CD4-positive, CD25-positive, alpha-beta regulatory T cell (primary cell): ENCODE data around the gene KCNA5. TPM values are rescaled to one million over a fixed set of nuclear protein-coding genes. Genes with fewer than 3 reads are reported as not detected.

Experiments used
- ATAC-seq, 2 donors: fragments of 150-1000 bp; cut with Tn5 transposase; one replicate each; pipeline ENCODE4 v1.10.0; 2021; ENCODE audit warnings: low read depth in 2 of 2, moderate number of reproducible peaks in 2 of 2, moderate library complexity in 1 of 2
- DNase-seq, 3 donors: peaks; one replicate each; pipeline versions ENCODE4 v3.0.0 to v3.0.0-alpha.2; 2012 to 2022; ENCODE audit warnings: mixed read lengths in 1 of 3
- H3K27ac ChIP-seq: one replicate; pipeline ENCODE4 v1.7.0; 2013; ENCODE audit warnings: mild to moderate bottlenecking, low read length; ENCODE audit not compliant: insufficient read depth, poor library complexity, severe bottlenecking
- H3K27me3 ChIP-seq: one replicate; pipeline ENCODE4 v1.7.0; 2013; ENCODE audit warnings: low read length; ENCODE audit not compliant: control insufficient read depth, insufficient read depth
- H3K36me3 ChIP-seq: one replicate; pipeline ENCODE4 v1.7.0; 2013; ENCODE audit warnings: mild to moderate bottlenecking, low read length, moderate library complexity; ENCODE audit not compliant: control insufficient read depth, insufficient read depth
- H3K4me1 ChIP-seq: 2 replicates; pipeline ENCODE4 v1.7.0; 2013; ENCODE audit warnings: mild to moderate bottlenecking, low read length; ENCODE audit not compliant: insufficient read depth, control insufficient read depth, poor library complexity, severe bottlenecking
- H3K4me3 ChIP-seq: one replicate; pipeline ENCODE4 v1.7.0; 2013; ENCODE audit warnings: low read depth, mild to moderate bottlenecking, low read length, moderate library complexity
- H3K9me3 ChIP-seq, 2 experiments: 1 replicate in 1 of 2; 2 replicates in 1 of 2; pipeline ENCODE4 v1.7.0; 2013; ENCODE audit warnings: low read length in 2 of 2, mild to moderate bottlenecking in 1 of 2, moderate library complexity in 1 of 2; ENCODE audit not compliant: control insufficient read depth in 2 of 2
- H3K27ac Mint-ChIP-seq, 3 donors: one replicate each; pipeline ENCODE4 v1.8.0; 2020 to 2022; ENCODE audit warnings: mild to moderate bottlenecking in 3 of 3, mixed read lengths in 3 of 3, moderate library complexity in 2 of 3
- H3K27me3 Mint-ChIP-seq: one replicate; pipeline ENCODE4 v1.8.0; 2022; ENCODE audit warnings: mild to moderate bottlenecking, mixed read lengths
- H3K36me3 Mint-ChIP-seq: one replicate; pipeline ENCODE4 v1.8.0; 2020; ENCODE audit warnings: mixed read lengths
- H3K4me1 Mint-ChIP-seq, 4 donors: one replicate each; pipeline ENCODE4 v1.8.0; 2020 to 2022; ENCODE audit warnings: mixed read lengths in 4 of 4, mild to moderate bottlenecking in 1 of 4
- H3K4me3 Mint-ChIP-seq, 4 donors: one replicate each; pipeline ENCODE4 v1.8.0; 2020 to 2022; ENCODE audit warnings: mild to moderate bottlenecking in 4 of 4, mixed read lengths in 4 of 4, moderate library complexity in 3 of 4
- H3K9me3 Mint-ChIP-seq, 7 donors: one replicate each; pipeline ENCODE4 v1.8.0; 2020 to 2022; ENCODE audit warnings: mixed read lengths in 7 of 7, mild to moderate bottlenecking in 3 of 7, moderate library complexity in 2 of 7
- polyA plus RNA-seq, 4 donors: library from polyadenylated mRNA; unstranded; fragments of 300-500 nt; fragmentation: Illumina TruSeq; gene quantifications; one replicate each; pipeline ENCODE4 v1.2.3, GENCODE V29; 2021
- total RNA-seq: library from RNA; stranded (reverse); gene quantifications from one replicate; pipeline ENCODE4 v1.2.3, GENCODE V29; 2022

KCNA5 gene
- total RNA-seq: not detected
- polyA plus RNA-seq: not detected

DNA sequence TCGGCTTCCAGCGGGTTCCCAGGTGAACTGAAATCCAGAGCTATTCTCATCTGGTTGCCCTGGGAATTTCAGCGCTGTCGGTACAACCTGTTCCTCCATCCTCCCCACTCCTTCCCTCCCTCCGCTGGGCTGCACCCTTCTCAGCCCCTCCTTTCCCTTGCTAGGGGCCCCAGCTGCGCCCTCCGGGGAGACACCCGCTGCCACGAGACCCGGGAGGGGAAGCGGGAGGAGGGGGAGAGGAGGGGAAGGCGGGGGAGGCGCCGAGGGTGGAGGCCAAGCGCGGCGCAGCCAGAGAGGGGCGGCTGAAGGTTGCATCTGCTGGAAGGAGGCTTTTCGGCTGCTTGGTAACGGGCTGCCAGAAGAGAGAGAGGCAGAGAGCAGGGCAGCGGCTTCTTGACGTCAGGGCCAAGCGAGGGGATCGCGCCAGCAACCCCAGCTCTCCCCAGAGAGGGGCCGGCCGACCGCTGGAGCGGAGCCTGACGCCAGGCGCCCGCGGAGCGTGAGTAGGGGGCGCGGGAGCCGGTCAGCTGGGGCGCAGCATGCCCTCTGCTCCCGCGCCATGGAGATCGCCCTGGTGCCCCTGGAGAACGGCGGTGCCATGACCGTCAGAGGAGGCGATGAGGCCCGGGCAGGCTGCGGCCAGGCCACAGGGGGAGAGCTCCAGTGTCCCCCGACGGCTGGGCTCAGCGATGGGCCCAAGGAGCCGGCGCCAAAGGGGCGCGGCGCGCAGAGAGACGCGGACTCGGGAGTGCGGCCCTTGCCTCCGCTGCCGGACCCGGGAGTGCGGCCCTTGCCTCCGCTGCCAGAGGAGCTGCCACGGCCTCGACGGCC is at the start of gene KCNA5:
Gene KCNA5 (plus strand): TSS at position 291 of the 831 bp plus-strand sequence. CDS start 269 bp downstream, at position 560.
- no peak within 1 kb of the TSS for H3K4me3 ChIP-seq
- no peak within 1 kb of the TSS for H3K27ac ChIP-seq
- DNase-seq (no peak), ATAC-seq (no peak)
- Mint-ChIP-seq H3K9me3 (peaks cover 0 to 4% (median 0%) of the 10 kb centered on the region in 7 donors), H3K4me1 (no peaks in the 10 kb centered on the region), H3K4me3 (no peak within 1 kb of the TSS), H3K36me3 (no peaks in the 10 kb centered on the region), H3K27ac (no peak within 1 kb of the TSS), H3K27me3 (peaks cover 47% of the 10 kb centered on the region)
- H3K27me3 ChIP-seq: no peaks in the 10 kb centered on the region
- no peaks in the 10 kb centered on the region for H3K36me3 ChIP-seq
- H3K4me1 ChIP-seq: no peaks in the 10 kb centered on the region
- no peaks in the 10 kb centered on the region for H3K9me3 ChIP-seq

- Histone ChIP-seq H3K27me3 (peaks cover 4% of the 10 kb centered on the region), H3K9me3 (no peaks in the 10 kb centered on the region), H3K4me1 (no peaks in the 10 kb centered on the region), H3K36me3 (no peaks in the 10 kb centered on the region), H3K4me3 (no peak overlapping the region), H3K27ac (no peak overlapping the region)
- Mint-ChIP-seq H3K4me3 (no peak overlapping the region), H3K27me3 (peaks cover 29% of the 10 kb centered on the region), H3K27ac (no peak overlapping the region), H3K9me3 (peaks cover 0 to 4% (median 0%) of the 10 kb centered on the region in 7 donors), H3K4me1 (no peaks in the 10 kb centered on the region), H3K36me3 (no peaks in the 10 kb centered on the region)
- DNase-seq: no peak
- ATAC-seq: no peak
These were observed 49.1 kb upstream of the KCNA5 start for GRCh38 chr12:4994622-4995021.

- H3K27me3 ChIP-seq: peaks cover 2% of the 10 kb centered on the region
- peaks cover 29% of the 10 kb centered on the region for H3K27me3 Mint-ChIP-seq
- H3K4me1 ChIP-seq: no peaks in the 10 kb centered on the region
- ATAC-seq: no peak
- no peak for DNase-seq
- no peak overlapping the region for H3K27ac ChIP-seq
- no peaks in the 10 kb centered on the region for H3K4me1 Mint-ChIP-seq
- H3K9me3 Mint-ChIP-seq: peaks cover 0 to 4% (median 0%) of the 10 kb centered on the region in 7 donors
- H3K27ac Mint-ChIP-seq: no peak overlapping the region
- H3K36me3 Mint-ChIP-seq: no peaks in the 10 kb centered on the region
- no peak overlapping the region for H3K4me3 Mint-ChIP-seq
- no peak overlapping the region for H3K4me3 ChIP-seq
- no peaks in the 10 kb centered on the region for H3K9me3 ChIP-seq
- H3K36me3 ChIP-seq: no peaks in the 10 kb centered on the region
These were observed 47.0 kb upstream of the KCNA5 start for GRCh38 chr12:4996714-4997113.

GRCh38 chr12:4997939-4998338 is 45.7 kb upstream of the KCNA5 start:
- Histone ChIP-seq H3K4me3 (no peak overlapping the region), H3K27ac (no peak overlapping the region), H3K36me3 (no peaks in the 10 kb centered on the region), H3K27me3 (peaks cover 2% of the 10 kb centered on the region), H3K9me3 (no peaks in the 10 kb centered on the region), H3K4me1 (no peaks in the 10 kb centered on the region)
- Mint-ChIP-seq H3K9me3 (peaks cover 0 to 4% (median 0%) of the 10 kb centered on the region in 7 donors), H3K4me3 (no peak overlapping the region), H3K27me3 (peaks cover 22% of the 10 kb centered on the region), H3K4me1 (no peaks in the 10 kb centered on the region), H3K36me3 (no peaks in the 10 kb centered on the region), H3K27ac (no peak overlapping the region)
- DNase-seq (no peak), ATAC-seq (no peak)

GRCh38 chr12:5000204-5000603 is 43.5 kb upstream of the KCNA5 start:
- H3K4me3 ChIP-seq: no peak overlapping the region
- no peak overlapping the region for H3K4me3 Mint-ChIP-seq
- no peak for DNase-seq
- H3K27me3 ChIP-seq: peaks cover 4% of the 10 kb centered on the region
- peaks cover 25% of the 10 kb centered on the region for H3K27me3 Mint-ChIP-seq
- peaks cover 0 to 4% (median 0%) of the 10 kb centered on the region in 7 donors for H3K9me3 Mint-ChIP-seq
- H3K27ac Mint-ChIP-seq: no peak overlapping the region
- no peaks in the 10 kb centered on the region for H3K4me1 Mint-ChIP-seq
- no peaks in the 10 kb centered on the region for H3K36me3 ChIP-seq
- H3K9me3 ChIP-seq: no peaks in the 10 kb centered on the region
- H3K36me3 Mint-ChIP-seq: no peaks in the 10 kb centered on the region
- no peak for ATAC-seq
- H3K4me1 ChIP-seq: no peaks in the 10 kb centered on the region
- no peak overlapping the region for H3K27ac ChIP-seq

DNA sequence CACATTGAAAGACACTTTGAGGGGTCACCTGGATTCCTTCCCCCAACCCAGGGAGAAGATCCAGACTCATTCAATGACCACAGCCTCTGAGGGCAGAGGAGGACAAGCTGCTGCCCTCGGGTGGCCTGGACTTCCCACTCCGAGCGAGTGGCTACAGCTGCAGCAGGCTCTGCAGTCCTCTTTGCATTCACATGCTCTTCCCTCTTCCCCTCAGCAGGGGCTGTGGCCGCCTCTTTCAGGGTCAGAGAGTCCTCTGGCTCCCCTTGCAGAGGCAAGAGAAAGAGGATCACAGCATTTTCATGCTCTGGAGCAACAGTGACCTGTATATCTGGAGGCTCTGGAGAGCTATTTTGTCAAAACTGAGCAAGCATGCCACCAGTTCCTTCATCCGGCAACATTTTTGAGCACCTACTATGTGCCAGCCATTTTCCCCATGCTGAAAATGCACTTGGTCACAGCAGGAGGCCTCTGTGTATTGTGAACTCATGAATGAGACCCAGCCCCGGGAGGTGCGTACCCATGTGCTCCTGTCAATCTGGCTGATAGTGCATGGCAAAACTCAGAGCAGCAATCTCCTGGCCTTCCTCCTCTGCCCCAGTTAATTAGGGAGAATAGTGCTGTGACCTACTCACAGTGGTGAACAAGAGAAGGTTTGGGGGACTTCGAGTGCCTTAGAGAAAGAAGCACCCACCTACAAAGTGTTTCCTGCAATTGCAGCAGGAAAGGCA is 42.9 kb upstream of the KCNA5 start:
- Mint-ChIP-seq H3K27me3 (peaks cover 19% of the 10 kb centered on the region), H3K27ac (no peak overlapping the region), H3K4me3 (no peak overlapping the region), H3K36me3 (no peaks in the 10 kb centered on the region), H3K4me1 (no peaks in the 10 kb centered on the region), H3K9me3 (peaks cover 0 to 3% (median 0%) of the 10 kb centered on the region in 7 donors)
- H3K36me3 ChIP-seq: no peaks in the 10 kb centered on the region
- ATAC-seq: no peak
- H3K27ac ChIP-seq: no peak overlapping the region
- no peak for DNase-seq
- H3K4me3 ChIP-seq: no peak overlapping the region
- H3K27me3 ChIP-seq: peaks cover 4% of the 10 kb centered on the region
- no peaks in the 10 kb centered on the region for H3K9me3 ChIP-seq
- no peaks in the 10 kb centered on the region for H3K4me1 ChIP-seq

- no peak overlapping the region for H3K27ac ChIP-seq
- H3K4me1 ChIP-seq: no peaks in the 10 kb centered on the region
- ATAC-seq: peak; percentile 31 to 34
- no peaks in the 10 kb centered on the region for H3K36me3 ChIP-seq
- peak; percentile 3 to 48 (median 3) for DNase-seq
- Mint-ChIP-seq H3K9me3 (no peaks in the 10 kb centered on the region), H3K36me3 (no peaks in the 10 kb centered on the region), H3K27me3 (peaks cover 11% of the 10 kb centered on the region), H3K4me1 (no peaks in the 10 kb centered on the region), H3K27ac (no peak overlapping the region), H3K4me3 (no peak overlapping the region)
- no peak overlapping the region for H3K4me3 ChIP-seq
- H3K27me3 ChIP-seq: peaks cover 4% of the 10 kb centered on the region
- no peaks in the 10 kb centered on the region for H3K9me3 ChIP-seq
These were observed 40.5 kb upstream of the KCNA5 start for GRCh38 chr12:5003025-5003666.
